Smooth muscle cell (in vitro differentiated cells): ENCODE measurements around the gene SIK2. TPM values are rescaled to one million over a fixed set of nuclear protein-coding genes. Genes with fewer than 3 reads are reported as not detected.
A peak's percentile ranks its signal among the peaks of the same experiment; 100 is the strongest.

Source experiments
- DNase-seq: peaks from one replicate; lab custom pipeline; 2025; ENCODE audit not compliant: unreplicated experiment; lab: John Stamatoyannopoulos, UW
- H2AFZ ChIP-seq: fragments of 200-600 bp; sonication (generic); 2 replicates; pipeline ENCODE4 v1.6.0; 2016; ENCODE audit warnings: antibody characterized with exemption, low read depth, mild to moderate bottlenecking
- H3F3A ChIP-seq: fragments of 200-600 bp; sonication (generic); 2 replicates; pipeline ENCODE4 v1.6.0; 2017; ENCODE audit warnings: antibody characterized with exemption, low read depth
- H3K27ac ChIP-seq: fragments of 200-600 bp; sonication (generic); 2 replicates; pipeline ENCODE4 v1.5.1; 2016; ENCODE audit warnings: low read depth, mild to moderate bottlenecking
- H3K27me3 ChIP-seq: fragments of 200-600 bp; sonication (generic); 2 replicates; pipeline ENCODE4 v1.6.1; 2016; ENCODE audit warnings: low read depth, mild to moderate bottlenecking
- H3K36me3 ChIP-seq: fragments of 200-600 bp; sonication (generic); 2 replicates; pipeline ENCODE4 v1.5.1; 2016; ENCODE audit warnings: low read depth
- H3K4me1 ChIP-seq: fragments of 200-600 bp; sonication (generic); 2 replicates; pipeline ENCODE4 v1.5.1; 2016; ENCODE audit warnings: low read depth
- H3K4me2 ChIP-seq: fragments of 200-600 bp; sonication (generic); 2 replicates; pipeline ENCODE4 v1.6.0; 2016; ENCODE audit warnings: mild to moderate bottlenecking
- H3K4me3 ChIP-seq: fragments of 200-600 bp; sonication (generic); 2 replicates; pipeline ENCODE4 v1.5.1; 2016; ENCODE audit warnings: mild to moderate bottlenecking
- H3K79me2 ChIP-seq: fragments of 200-600 bp; sonication (generic); 2 replicates; pipeline ENCODE4 v1.6.0; 2016; ENCODE audit warnings: low read depth, mild to moderate bottlenecking
- H3K9ac ChIP-seq: fragments of 200-600 bp; sonication (generic); 2 replicates; pipeline ENCODE4 v1.6.0; 2016; ENCODE audit warnings: low read depth
- H3K9me3 ChIP-seq: fragments of 200-600 bp; sonication (generic); replicated peaks from 2 replicates; pipeline ENCODE4 v1.5.1; 2016; ENCODE audit warnings: low read depth
- H4K20me1 ChIP-seq: fragments of 200-600 bp; sonication (generic); 2 replicates; pipeline ENCODE4 v1.6.0; 2016; ENCODE audit warnings: low read depth
- CTCF ChIP-seq: fragments of 200-600 bp; sonication (generic); IDR thresholded peaks from 2 replicates; pipeline ENCODE4 v1.5.1; 2017; ENCODE audit warnings: borderline replicate concordance, mild to moderate bottlenecking, antibody characterized with exemption; ENCODE audit not compliant: insufficient read depth, poor library complexity, severe bottlenecking
- WGBS: methylation state at CpG from one replicate; pipeline ENCODE4 v1.1.7; 2016; ENCODE audit warnings: low lambda C conversion rate; 5-methylcytosine and 5-hydroxymethylcytosine counted together
- polyA plus RNA-seq: library from polyadenylated mRNA; unstranded; fragments of >200 nt; fragmentation: Nextera tagmentation; extraction: Ambion mirVana; gene quantifications from 2 replicates; pipeline ENCODE4 v1.2.1, GENCODE V29; 2016
- total RNA-seq: library from RNA; depleted of rRNA; stranded (reverse); fragments of >200 nt; gene quantifications from 2 replicates; pipeline ENCODE4 v1.2.3, GENCODE V29; 2014

SIK2 gene
- total and polyA plus RNA-seq, 2 experiments from 2014 or later = 1.9 to 14.1 TPM

- no peak for TF ChIP-seq CTCF
- Histone ChIP-seq H3K36me3 (no peaks in the 10 kb centered on the region), H3K4me2 (no peak overlapping the region), H3K27me3 (no peaks in the 10 kb centered on the region), H3K9ac (no peak overlapping the region), H3K9me3 (no peaks in the 10 kb centered on the region), H3K27ac (no peak overlapping the region), H3K4me3 (no peak overlapping the region), H2AFZ (no peak overlapping the region), H4K20me1 (no peaks in the 10 kb centered on the region), H3K4me1 (no peaks in the 10 kb centered on the region), H3F3A (peaks cover 3% of the 10 kb centered on the region), H3K79me2 (no peaks in the 10 kb centered on the region)
- WGBS = 91% methylated on average over 7 of the region's 7 CpGs
- no peak for DNase-seq
Measured at GRCh38 chr11:111727431-111727830, 125.2 kb downstream of the SIK2 start.

GRCh38 chr11:111729071-111729830 is 127.0 kb downstream of the SIK2 start:
- Histone ChIP-seq H4K20me1 (no peaks in the 10 kb centered on the region), H3K4me1 (peaks cover 8% of the 10 kb centered on the region), H3K27ac (peak overlapping the region; percentile 4), H3K9ac (no peak overlapping the region), H3K79me2 (no peaks in the 10 kb centered on the region), H3K36me3 (no peaks in the 10 kb centered on the region), H3K27me3 (no peaks in the 10 kb centered on the region), H3F3A (peaks cover 3% of the 10 kb centered on the region), H3K4me3 (no peak overlapping the region), H2AFZ (no peak overlapping the region), H3K9me3 (no peaks in the 10 kb centered on the region), H3K4me2 (peak overlapping the region; percentile 18)
- WGBS = 76% methylated on average over 10 of the region's 10 CpGs
- DNase-seq = no peak
- no peak for TF ChIP-seq CTCF

- Histone ChIP-seq H3K9me3 (no peaks in the 10 kb centered on the region), H4K20me1 (no peaks in the 10 kb centered on the region), H3K4me3 (no peak overlapping the region), H3K4me1 (peaks cover 8% of the 10 kb centered on the region), H3K27me3 (no peaks in the 10 kb centered on the region), H2AFZ (no peak overlapping the region), H3K36me3 (no peaks in the 10 kb centered on the region), H3K79me2 (no peaks in the 10 kb centered on the region), H3K4me2 (peak overlapping the region; percentile 18), H3K9ac (no peak overlapping the region), H3K27ac (peak overlapping the region; percentile 4), H3F3A (peaks cover 3% of the 10 kb centered on the region)
- 65% methylated on average over 9 of the region's 9 CpGs for WGBS
- TF ChIP-seq CTCF = no peak
- no peak for DNase-seq
Measured at GRCh38 chr11:111729831-111730311, 127.6 kb downstream of the SIK2 start.
